Measurements from ENCODE around the gene SLC12A6. TPM values are rescaled to one million over a fixed set of nuclear protein-coding genes. Genes with fewer than 3 reads are reported as not detected.

The SLC12A6 gene
- total RNA-seq, 4 donors from 2014 or later: 26.9 to 36.9 (median 32.6) TPM

DNA sequence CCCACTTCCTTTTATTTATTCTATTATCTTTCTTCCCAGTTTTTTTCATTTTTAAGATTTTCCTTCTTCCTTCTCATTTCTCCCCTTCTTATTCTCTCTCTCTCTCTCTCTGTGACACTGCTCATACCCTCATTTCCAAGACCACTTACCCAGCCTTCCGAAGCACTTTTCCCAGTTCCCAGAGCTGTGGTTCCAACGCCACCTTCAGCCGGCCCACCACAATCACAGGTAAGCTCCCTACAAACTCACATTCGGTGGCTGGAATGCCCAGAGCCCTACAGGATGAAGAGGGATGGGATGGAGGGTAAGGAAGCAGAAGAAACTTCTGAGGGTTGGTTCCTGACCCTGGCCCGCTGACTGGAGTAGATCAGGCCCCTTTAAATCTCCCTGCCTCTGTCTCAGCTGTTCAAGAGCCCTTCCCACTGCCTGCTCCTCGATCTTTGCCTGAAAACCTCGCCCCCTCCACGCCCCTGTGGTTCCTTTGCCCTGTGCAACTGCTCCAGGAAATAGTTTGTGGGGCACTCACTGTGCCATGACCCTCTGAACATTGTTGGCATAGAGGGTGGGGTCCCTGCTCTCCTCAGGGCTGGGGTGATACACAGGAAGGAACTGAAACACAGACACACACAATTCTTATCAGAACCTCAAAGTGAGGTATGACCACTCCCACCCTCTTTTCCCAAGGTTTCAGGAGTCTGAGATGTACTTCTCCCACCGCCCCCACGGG, 24.6 kb upstream of the SLC12A6 start:
- peak overlapping the region in 1 of 4 donors; percentile 41 for H3K27ac ChIP-seq
- 75 to 79% methylated on average over 10 of the region's 10 CpGs for WGBS, 2 donors
- TF ChIP-seq CTCF (IDR thresholded peaks at IDR 0.05): no peak
- no peak for TF ChIP-seq EP300 (IDR thresholded peaks at IDR 0.05)
- TF ChIP-seq POLR2A (IDR thresholded peaks at IDR 0.05): no peak

GRCh38 chr15:34361278-34361677, 23.7 kb upstream of the SLC12A6 start:
- peaks cover 0 to 14% (median 9%) of the 10 kb centered on the region in 4 donors for H3K4me1 ChIP-seq
- no peaks in the 10 kb centered on the region for H3K9me3 ChIP-seq
- no peak for DNase-seq (ENCODE audit: low spot score in 2 of 2)
- no peak overlapping the region for H3K4me3 ChIP-seq
- H3K27me3 ChIP-seq: no peaks in the 10 kb centered on the region
- no peak overlapping the region for H3K27ac ChIP-seq
- TF ChIP-seq EP300 (IDR thresholded peaks at IDR 0.05) (no peak), CTCF (IDR thresholded peaks at IDR 0.05) (no peak), POLR2A (IDR thresholded peaks at IDR 0.05) (no peak)
- WGBS, 2 donors: 90 to 93% methylated on average over 7 of the region's 7 CpGs
- H3K36me3 ChIP-seq: peaks cover 0 to 78% (median 0%) of the 10 kb centered on the region in 3 donors

More for the DNA sequence above, 24.6 kb upstream of the SLC12A6 start:
- H3K4me1 ChIP-seq: peaks cover 0 to 14% (median 9%) of the 10 kb centered on the region in 4 donors
- DNase-seq (ENCODE audit: low spot score in 2 of 2): no peak
- no peaks in the 10 kb centered on the region for H3K9me3 ChIP-seq
- no peaks in the 10 kb centered on the region for H3K27me3 ChIP-seq
- H3K4me3 ChIP-seq: no peak overlapping the region
- H3K36me3 ChIP-seq: peaks cover 0 to 69% (median 0%) of the 10 kb centered on the region in 3 donors

DNA sequence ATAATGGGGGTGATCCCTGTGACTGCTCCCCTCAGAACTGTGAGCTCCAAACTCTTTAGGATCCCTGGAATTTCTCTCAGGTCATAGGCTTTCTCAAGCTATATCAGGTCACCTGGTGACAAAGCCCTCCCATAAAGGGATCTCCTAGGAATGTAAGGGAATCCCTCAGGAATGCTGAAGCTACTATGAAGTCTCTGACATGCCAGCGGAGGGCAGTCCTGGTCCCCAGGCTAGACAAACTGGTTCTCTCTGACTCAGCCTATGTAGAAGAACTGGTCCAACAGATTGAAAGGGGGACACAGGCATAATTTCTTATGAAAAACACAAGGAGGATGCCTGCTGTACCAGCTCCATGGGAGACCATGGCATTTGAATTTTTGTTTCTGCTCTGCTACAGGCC, 22.7 kb upstream of the SLC12A6 start:
- no peaks in the 10 kb centered on the region for H3K27me3 ChIP-seq
- TF ChIP-seq POLR2A (IDR thresholded peaks at IDR 0.05) (no peak), EP300 (IDR thresholded peaks at IDR 0.05) (no peak), CTCF (IDR thresholded peaks at IDR 0.05) (no peak)
- peaks cover 0 to 5% (median 1%) of the 10 kb centered on the region in 4 donors for H3K4me1 ChIP-seq
- 79 to 90% methylated on average over 1 of the region's 1 CpG for WGBS, 2 donors
- H3K36me3 ChIP-seq: peaks cover 0 to 88% (median 0%) of the 10 kb centered on the region in 3 donors
- no peak overlapping the region for H3K27ac ChIP-seq
- no peak overlapping the region for H3K4me3 ChIP-seq
- no peaks in the 10 kb centered on the region for H3K9me3 ChIP-seq
- DNase-seq (ENCODE audit: low spot score in 2 of 2): no peak

GRCh38 chr15:34359416-34359815, 21.8 kb upstream of the SLC12A6 start:
- 90 to 92% methylated on average over 3 of the region's 3 CpGs for WGBS, 2 donors
- no peak for DNase-seq (ENCODE audit: low spot score in 2 of 2)
- no peaks in the 10 kb centered on the region for H3K4me1 ChIP-seq

More at GRCh38 chr15:34359416-34359815, 21.8 kb upstream of the SLC12A6 start:
- H3K4me3 ChIP-seq: no peak overlapping the region
- no peaks in the 10 kb centered on the region for H3K27me3 ChIP-seq
- peaks cover 0 to 95% (median 0%) of the 10 kb centered on the region in 3 donors for H3K36me3 ChIP-seq
- H3K27ac ChIP-seq: no peak overlapping the region
- TF ChIP-seq POLR2A (IDR thresholded peaks at IDR 0.05) (no peak), EP300 (IDR thresholded peaks at IDR 0.05) (no peak), CTCF (IDR thresholded peaks at IDR 0.05) (no peak)
- H3K9me3 ChIP-seq: no peaks in the 10 kb centered on the region

All from tibial nerve (tissue), 4 donors.